ENCODE results near the gene LOXL1.

Gene LOXL1

DNA sequence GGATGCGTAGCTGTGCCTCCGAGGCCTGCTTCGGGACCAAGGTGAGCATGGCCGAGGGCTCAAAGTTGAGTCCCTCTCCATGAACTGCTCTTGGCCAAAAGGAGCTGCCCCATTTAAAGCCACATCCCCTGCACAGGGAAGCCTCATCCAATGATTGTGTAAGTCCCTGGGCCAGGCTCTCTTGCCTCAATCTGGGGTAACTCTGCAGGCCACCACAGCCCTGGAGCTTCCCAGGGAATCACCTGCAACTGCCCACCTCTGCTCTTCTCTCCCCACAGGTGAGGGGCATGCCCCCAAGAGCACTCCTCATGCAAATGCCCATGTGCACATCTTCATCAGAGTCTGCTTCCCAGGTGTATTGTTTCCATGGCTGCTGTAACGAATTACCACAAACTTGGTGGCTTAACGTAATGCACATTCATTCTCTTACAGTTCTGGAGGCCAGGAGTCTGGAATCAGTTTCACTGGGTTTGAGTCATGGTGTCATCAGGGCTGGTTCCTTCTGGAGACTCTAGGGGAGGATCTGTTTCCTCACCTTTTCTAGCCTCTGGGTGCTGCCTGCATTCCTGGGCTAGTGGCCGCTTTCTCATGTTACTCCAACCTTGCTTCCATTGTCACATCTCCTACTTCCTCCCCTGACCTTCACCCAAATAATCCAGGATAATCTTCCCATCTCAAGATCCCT lies 25.0 kb upstream of the LOXL1 start:
- Histone ChIP-seq H2BK12ac (ENCODE audit: low read length in 2 of 2) (no peak overlapping the region), H4K91ac (ENCODE audit: low read length) (no peak overlapping the region), H2AFZ (ENCODE audit: low read depth, low read length) (no peak overlapping the region), H3K9ac (ENCODE audit: low read length) (no peak overlapping the region), H3K79me1 (replicated peaks; ENCODE audit: low read length, poor library complexity, severe bottlenecking) (no peaks in the 10 kb centered on the region), H3K27me3 (ENCODE audit: control insufficient read depth in 1 of 2, insufficient read depth in 1 of 2, low read length in 2 of 2) (no peaks in the 10 kb centered on the region), H2AK5ac (ENCODE audit: low read length, severe bottlenecking) (no peak overlapping the region), H3K9me3 (ENCODE audit: control insufficient read depth, low read length) (no peaks in the 10 kb centered on the region), H4K8ac (ENCODE audit: low read length) (no peak overlapping the region), H3K14ac (ENCODE audit: low read length in 2 of 2) (no peak overlapping the region), H2BK5ac (ENCODE audit: low read depth, low read length, poor library complexity, severe bottlenecking) (no peak overlapping the region), H3K4ac (ENCODE audit: low read depth in 1 of 2, low read length in 2 of 2) (no peak overlapping the region), H2BK120ac (ENCODE audit: low read depth, low read length) (no peak overlapping the region), H3K4me3 (ENCODE audit: insufficient read depth in 1 of 2, low read depth in 1 of 2, low read length in 2 of 2) (no peak overlapping the region), H3K4me1 (ENCODE audit: control insufficient read depth, insufficient read depth, low read depth, low read length) (peaks cover 28% of the 10 kb centered on the region), H3K27ac (ENCODE audit: low read length, poor library complexity, severe bottlenecking) (no peak overlapping the region), H3K23ac (ENCODE audit: low read length in 2 of 2) (no peak overlapping the region), H3K18ac (ENCODE audit: low read depth in 1 of 2, low read length in 2 of 2) (no peak overlapping the region), H3K36me3 (ENCODE audit: control insufficient read depth in 1 of 2, insufficient read depth in 2 of 2, low read depth in 1 of 2, low read length in 2 of 2) (no peaks in the 10 kb centered on the region), H3K4me2 (ENCODE audit: low read length, poor library complexity, severe bottlenecking) (no peak overlapping the region), H2BK15ac (ENCODE audit: low read depth, poor library complexity, severe bottlenecking) (no peak overlapping the region)
- WGBS, result 97% methylated on average over 7 of the region's 7 CpGs
- no peak for DNase-seq

DNA sequence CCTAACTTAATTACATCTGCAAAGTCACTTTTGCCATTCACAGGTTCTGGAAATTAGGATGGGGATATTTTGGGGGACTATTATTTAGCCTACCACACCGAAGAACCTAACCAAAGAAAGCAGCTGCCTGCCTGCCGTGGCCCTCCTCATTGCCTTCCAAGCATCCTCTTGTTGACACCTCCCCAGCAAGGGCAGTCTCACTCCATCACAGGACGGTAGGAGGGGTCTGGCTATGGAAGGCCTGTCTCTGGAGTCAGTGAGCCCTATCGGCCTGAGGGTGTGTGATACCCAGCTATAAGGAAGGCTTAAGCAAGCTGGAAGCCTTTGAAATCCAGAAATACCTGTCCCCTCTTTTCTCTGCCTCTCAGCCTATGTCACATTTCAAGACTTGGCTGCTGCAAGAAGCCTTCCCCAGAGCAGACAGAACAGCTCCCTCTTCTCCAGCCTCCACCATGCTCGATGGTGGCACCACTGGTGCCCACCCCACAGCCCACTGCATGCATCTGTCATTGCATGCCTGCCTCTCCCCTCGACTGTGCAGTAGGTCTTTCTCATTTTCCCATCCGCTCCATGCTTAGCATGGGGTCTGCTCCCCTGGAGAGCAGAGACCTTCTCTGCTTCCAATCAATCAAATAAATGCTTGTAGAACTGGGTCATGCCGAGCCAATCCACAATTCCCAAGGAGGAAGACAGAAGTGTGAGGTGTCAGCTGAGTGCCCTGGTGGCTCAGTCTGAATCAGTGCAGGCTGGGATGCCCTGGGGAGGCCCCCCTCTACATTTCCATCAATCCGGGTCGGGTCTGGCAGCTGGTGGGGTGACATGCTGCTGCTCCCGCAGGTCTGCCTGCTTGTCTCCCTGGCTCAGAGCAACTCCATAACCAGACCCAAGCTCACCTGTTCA lies 23.9 kb upstream of the LOXL1 start:
- Histone ChIP-seq H3K4ac (ENCODE audit: low read depth in 1 of 2, low read length in 2 of 2) (no peak overlapping the region), H2AFZ (ENCODE audit: low read depth, low read length) (no peak overlapping the region), H3K4me3 (ENCODE audit: insufficient read depth in 1 of 2, low read depth in 1 of 2, low read length in 2 of 2) (no peak overlapping the region), H3K9ac (ENCODE audit: low read length) (no peak overlapping the region), H2BK12ac (ENCODE audit: low read length in 2 of 2) (no peak overlapping the region), H3K36me3 (ENCODE audit: control insufficient read depth in 1 of 2, insufficient read depth in 2 of 2, low read depth in 1 of 2, low read length in 2 of 2) (no peaks in the 10 kb centered on the region), H2BK15ac (ENCODE audit: low read depth, poor library complexity, severe bottlenecking) (no peak overlapping the region), H3K4me1 (ENCODE audit: control insufficient read depth, insufficient read depth, low read depth, low read length) (peaks cover 23% of the 10 kb centered on the region), H3K79me1 (replicated peaks; ENCODE audit: low read length, poor library complexity, severe bottlenecking) (no peaks in the 10 kb centered on the region), H2AK5ac (ENCODE audit: low read length, severe bottlenecking) (no peak overlapping the region), H2BK5ac (ENCODE audit: low read depth, low read length, poor library complexity, severe bottlenecking) (no peak overlapping the region), H3K27me3 (ENCODE audit: control insufficient read depth in 1 of 2, insufficient read depth in 1 of 2, low read length in 2 of 2) (no peaks in the 10 kb centered on the region), H3K9me3 (ENCODE audit: control insufficient read depth, low read length) (no peaks in the 10 kb centered on the region), H3K14ac (ENCODE audit: low read length in 2 of 2) (peak overlapping the region in 1 of 2 experiments; percentile 26), H4K91ac (ENCODE audit: low read length) (no peak overlapping the region), H3K23ac (ENCODE audit: low read length in 2 of 2) (no peak overlapping the region), H3K27ac (ENCODE audit: low read length, poor library complexity, severe bottlenecking) (no peak overlapping the region), H3K4me2 (ENCODE audit: low read length, poor library complexity, severe bottlenecking) (no peak overlapping the region), H4K8ac (ENCODE audit: low read length) (no peak overlapping the region), H3K18ac (ENCODE audit: low read depth in 1 of 2, low read length in 2 of 2) (no peak overlapping the region), H2BK120ac (ENCODE audit: low read depth, low read length) (no peak overlapping the region)
- no peak for DNase-seq
- 50% methylated on average over 10 of the region's 11 CpGs for WGBS

DNA sequence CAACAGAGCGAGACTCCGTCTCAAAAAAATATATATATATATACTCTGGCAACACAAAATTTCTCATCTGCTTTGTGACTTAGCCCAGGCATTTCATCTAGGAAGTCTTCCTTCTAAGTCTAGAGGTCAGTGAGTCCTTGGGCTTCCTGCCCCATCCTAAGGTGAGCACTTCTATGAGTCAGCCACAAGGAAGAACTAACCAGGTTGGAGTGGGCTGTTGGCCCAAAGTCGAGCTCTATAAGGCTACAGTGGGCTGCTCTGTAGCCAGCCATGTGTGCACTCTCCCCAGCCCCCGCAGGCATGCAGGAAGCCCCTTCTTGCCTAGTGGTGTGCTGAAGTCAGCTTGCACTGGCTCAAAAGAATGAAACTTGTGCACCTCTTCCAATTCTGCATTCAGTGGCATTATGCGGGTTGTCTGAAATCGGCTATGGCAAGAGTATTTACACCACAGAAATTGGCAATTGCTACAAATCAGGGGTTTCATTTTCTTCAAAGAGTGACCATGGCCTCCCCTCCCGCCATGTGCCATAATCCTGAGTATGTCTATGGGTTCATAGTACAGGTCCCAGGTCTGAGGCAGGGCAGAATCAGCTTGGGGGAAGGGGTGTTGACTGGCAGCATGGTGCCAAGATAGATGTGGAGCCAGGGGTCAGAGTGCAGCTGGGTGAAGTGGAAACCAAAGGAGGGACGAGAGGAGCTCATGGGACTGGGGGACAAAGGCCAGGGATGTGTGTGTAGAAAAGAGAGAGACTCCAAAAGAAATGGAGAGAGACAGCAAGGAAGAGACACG lies 22.0 kb upstream of the LOXL1 start:
- no peak overlapping the region for H4K8ac ChIP-seq (ENCODE audit: low read length)
- no peak overlapping the region for H3K9ac ChIP-seq (ENCODE audit: low read length)
- no peak overlapping the region for H3K4ac ChIP-seq (ENCODE audit: low read depth in 1 of 2, low read length in 2 of 2)
- H3K23ac ChIP-seq (ENCODE audit: low read length in 2 of 2), result no peak overlapping the region
- peaks cover 2 to 7% of the 10 kb centered on the region in 2 experiments for H3K36me3 ChIP-seq (ENCODE audit: control insufficient read depth in 1 of 2, insufficient read depth in 2 of 2, low read depth in 1 of 2, low read length in 2 of 2)
- H3K27me3 ChIP-seq (ENCODE audit: control insufficient read depth in 1 of 2, insufficient read depth in 1 of 2, low read length in 2 of 2), result no peaks in the 10 kb centered on the region
- no peaks in the 10 kb centered on the region for H3K9me3 ChIP-seq (ENCODE audit: control insufficient read depth, low read length)
- no peak overlapping the region for H2BK120ac ChIP-seq (ENCODE audit: low read depth, low read length)
- H3K4me1 ChIP-seq (ENCODE audit: control insufficient read depth, insufficient read depth, low read depth, low read length), result peaks cover 11% of the 10 kb centered on the region
- H4K91ac ChIP-seq (ENCODE audit: low read length), result no peak overlapping the region
- no peak overlapping the region for H3K27ac ChIP-seq (ENCODE audit: low read length, poor library complexity, severe bottlenecking)
- H2BK15ac ChIP-seq (ENCODE audit: low read depth, poor library complexity, severe bottlenecking), result no peak overlapping the region
- no peak overlapping the region for H3K4me2 ChIP-seq (ENCODE audit: low read length, poor library complexity, severe bottlenecking)
- no peak overlapping the region for H3K14ac ChIP-seq (ENCODE audit: low read length in 2 of 2)
- 94% methylated on average over 9 of the region's 9 CpGs for WGBS
- H2AFZ ChIP-seq (ENCODE audit: low read depth, low read length), result no peak overlapping the region
- no peak overlapping the region for H3K18ac ChIP-seq (ENCODE audit: low read depth in 1 of 2, low read length in 2 of 2)
- DNase-seq, result no peak
- H2BK12ac ChIP-seq (ENCODE audit: low read length in 2 of 2), result no peak overlapping the region
- H3K4me3 ChIP-seq (ENCODE audit: insufficient read depth in 1 of 2, low read depth in 1 of 2, low read length in 2 of 2), result no peak overlapping the region
- H2BK5ac ChIP-seq (ENCODE audit: low read depth, low read length, poor library complexity, severe bottlenecking), result no peak overlapping the region
- no peak overlapping the region for H2AK5ac ChIP-seq (ENCODE audit: low read length, severe bottlenecking)
- no peaks in the 10 kb centered on the region for H3K79me1 ChIP-seq (replicated peaks; ENCODE audit: low read length, poor library complexity, severe bottlenecking)

Measured in mesenchymal stem cell (in vitro differentiated cells and primary cell).